Ishikawa (cell line): ENCODE results near the gene ADAMTS4.

ENCODE experiments used
- CEBPB ChIP-seq: IDR thresholded peaks from 2 replicates; pipeline ENCODE4 v1.6.1; 2012
- CREB1 ChIP-seq: IDR thresholded peaks from 2 replicates; pipeline ENCODE4 v1.6.1; 2012; ENCODE audit warnings: low read depth
- EGR1 ChIP-seq: IDR thresholded peaks from 2 replicates; pipeline ENCODE4 v1.6.1; 2012
- EP300 ChIP-seq: IDR thresholded peaks from 2 replicates; pipeline ENCODE4 v1.6.1; 2012; ENCODE audit warnings: borderline replicate concordance
- FOXM1 ChIP-seq: IDR thresholded peaks from 2 replicates; pipeline ENCODE4 v1.6.1; 2012; ENCODE audit warnings: low read depth, borderline replicate concordance
- MAX ChIP-seq: IDR thresholded peaks from 2 replicates; pipeline ENCODE4 v1.6.1; 2012
- NFIC ChIP-seq: IDR thresholded peaks from 2 replicates; pipeline ENCODE4 v1.6.1; 2012
- RAD21 ChIP-seq: IDR thresholded peaks from 2 replicates; pipeline ENCODE4 v1.6.1; 2012; ENCODE audit warnings: low read depth
- REST ChIP-seq: IDR thresholded peaks from 2 replicates; pipeline ENCODE4 v1.6.1; 2012; ENCODE audit warnings: low read depth, mild to moderate bottlenecking
- TAF1 ChIP-seq: IDR thresholded peaks from 2 replicates; pipeline ENCODE4 v1.6.1; 2012; ENCODE audit warnings: low read depth, mild to moderate bottlenecking
- TCF12 ChIP-seq: IDR thresholded peaks from 2 replicates; pipeline ENCODE4 v1.6.1; 2012; ENCODE audit warnings: low read depth
- TEAD4 ChIP-seq: IDR thresholded peaks from 2 replicates; pipeline ENCODE4 v1.6.1; 2012
- USF1 ChIP-seq: IDR thresholded peaks from 2 replicates; pipeline ENCODE4 v1.6.1; 2012
- YY1 ChIP-seq: IDR thresholded peaks from 2 replicates; pipeline ENCODE4 v1.6.1; 2012; ENCODE audit warnings: low read depth
- ZBTB7A ChIP-seq: IDR thresholded peaks from 2 replicates; pipeline ENCODE4 v1.6.1; 2012; ENCODE audit warnings: low read depth

ADAMTS4 gene

GRCh38 chr1:161214369-161214768, 15.5 kb upstream of the ADAMTS4 start:
- no peak for TF ChIP-seq MAX
- TF ChIP-seq FOXM1, result no peak
- TF ChIP-seq REST, result no peak
- no peak for TF ChIP-seq TEAD4
- TF ChIP-seq CEBPB, result no peak
- TF ChIP-seq EP300, result no peak
- no peak for TF ChIP-seq EGR1
- TF ChIP-seq NFIC, result no peak
- no peak for TF ChIP-seq USF1
- no peak for TF ChIP-seq CREB1
- no peak for TF ChIP-seq ZBTB7A
- TF ChIP-seq TCF12, result no peak
- TF ChIP-seq RAD21, result no peak
- TF ChIP-seq YY1, result no peak
- TF ChIP-seq TAF1, result no peak

- TF ChIP-seq TCF12, result no peak
- no peak for TF ChIP-seq EGR1
- no peak for TF ChIP-seq FOXM1
- TF ChIP-seq USF1, result no peak
- TF ChIP-seq RAD21, result peak; percentile 78
Measured at GRCh38 chr1:161209790-161210409, 11.0 kb upstream of the ADAMTS4 start.

GRCh38 chr1:161207173-161207572, 8.3 kb upstream of the ADAMTS4 start:
- TF ChIP-seq TAF1 (no peak), RAD21 (no peak), EP300 (no peak), TCF12 (no peak), CREB1 (no peak), CEBPB (no peak), USF1 (no peak), NFIC (no peak), ZBTB7A (no peak), FOXM1 (no peak), REST (no peak), YY1 (no peak), MAX (no peak), TEAD4 (no peak), EGR1 (no peak)

GRCh38 chr1:161206411-161207140, 7.7 kb upstream of the ADAMTS4 start:
- TF ChIP-seq EP300 (no peak), FOXM1 (no peak), TAF1 (no peak), NFIC (no peak), CEBPB (no peak), TCF12 (no peak)

- no peak for TF ChIP-seq FOXM1
- no peak for TF ChIP-seq NFIC
- TF ChIP-seq CREB1, result peak; percentile 84
- no peak for TF ChIP-seq CEBPB
- peak; percentile 74; the same call in 1 of the 2 replicates for TF ChIP-seq ZBTB7A
- TF ChIP-seq EGR1, result peak; percentile 85; the same call in 1 of the 2 replicates
- no peak for TF ChIP-seq TEAD4
- TF ChIP-seq MAX, result peak; percentile 77
- no peak for TF ChIP-seq REST
- peak; percentile 19; the same call in 1 of the 2 replicates for TF ChIP-seq EP300
- peak; percentile 100 for TF ChIP-seq TAF1
- TF ChIP-seq USF1, result peak; percentile 78
- TF ChIP-seq YY1, result peak; percentile 100
- TF ChIP-seq TCF12, result peak; percentile 72
- no peak for TF ChIP-seq RAD21
Measured at GRCh38 chr1:161201836-161202712, 3.2 kb upstream of the ADAMTS4 start, which contains the start of gene NDUFS2. Gene NDUFS2 (plus strand): TSS chr1:161202367. CDS start chr1:161202386, 19 bp downstream.
